Ureter (tissue), 1 donor: ENCODE data around the gene IFNAR1. TPM values are rescaled to one million over a fixed set of nuclear protein-coding genes. Genes with fewer than 3 reads are reported as not detected.
"Not testable (repeated sequence)": the region's sequence is repeated elsewhere in the genome, so short reads cannot be mapped to it uniquely, and the experiment has no call there.

Experiments
- DNase-seq: peaks from one replicate; pipeline ENCODE4 v3.0.0-alpha.2; 2020; ENCODE audit warnings: low spot score
- total RNA-seq: library from RNA; stranded (reverse); gene quantifications from one replicate; pipeline ENCODE4 v1.2.4, GENCODE V29; 2023
- donor health status: DM: yes; HTN: yes; CAD: no.

IFNAR1 gene
- total RNA-seq, 1 donor from 2014 or later: 48.7 TPM

DNA sequence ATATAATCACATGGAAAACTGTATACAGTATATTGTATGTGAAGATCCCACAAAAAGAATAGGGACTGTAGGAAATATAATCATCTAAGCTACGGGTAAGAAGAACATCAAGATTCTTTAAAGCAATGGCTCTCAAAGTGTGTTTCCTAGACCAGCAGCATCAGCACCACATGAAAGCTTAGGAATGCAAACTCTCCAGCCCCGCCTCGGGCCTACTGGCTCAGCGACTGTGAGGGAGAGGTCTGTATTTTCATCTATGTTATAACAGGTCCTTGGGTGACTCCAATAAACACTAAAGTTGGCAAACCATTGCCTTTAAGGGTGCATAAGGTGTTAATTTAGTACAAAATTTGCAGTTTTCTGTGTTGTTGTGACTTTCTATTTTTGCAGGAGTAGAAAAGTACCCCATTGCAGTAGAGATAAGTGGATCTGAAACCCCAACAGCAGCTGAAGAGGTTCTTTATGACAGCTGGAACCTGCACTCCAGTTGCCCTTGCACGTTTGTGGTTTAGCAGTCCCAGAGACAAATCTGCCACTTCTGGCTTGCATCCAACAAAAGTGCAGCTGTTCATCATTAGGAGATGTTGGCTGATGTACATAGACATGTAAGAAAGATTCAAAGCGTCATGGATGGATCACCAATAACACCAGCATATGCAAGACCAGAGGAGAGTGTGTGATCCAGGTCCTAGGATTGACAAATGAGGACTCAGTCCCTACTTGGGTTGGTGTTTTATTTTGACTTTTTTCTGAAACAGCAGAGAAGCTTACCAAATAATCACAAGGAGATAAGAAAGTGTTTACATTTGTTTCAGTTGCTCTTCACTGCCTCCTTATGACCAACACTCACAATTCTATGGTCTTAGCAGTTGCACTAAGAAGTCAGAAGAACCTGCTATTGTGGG lies 15.9 kb upstream of the IFNAR1 start:
- no peak for DNase-seq

DNA sequence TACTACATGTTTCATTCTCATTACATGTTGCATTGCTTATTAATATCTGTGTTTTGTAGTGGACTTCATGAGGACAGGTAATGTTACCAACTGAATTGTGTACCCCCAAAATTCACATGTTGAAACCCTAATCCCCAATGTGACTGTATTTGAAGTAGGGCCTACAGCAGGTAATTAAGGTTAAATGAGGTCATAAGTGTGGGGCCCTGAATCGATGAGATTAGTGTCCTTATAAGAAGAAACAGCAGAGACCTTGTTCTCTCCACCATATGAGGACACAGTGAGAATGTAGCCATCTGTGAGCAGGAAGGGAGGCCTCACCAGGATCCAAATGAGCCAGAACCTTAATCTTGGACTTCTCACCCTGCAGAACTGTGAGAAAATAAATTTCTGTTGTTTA lies 15.0 kb upstream of the IFNAR1 start:
- DNase-seq: no peak

GRCh38 chr21:33312121-33312520 lies 12.6 kb upstream of the IFNAR1 start:
- no peak for DNase-seq

DNA sequence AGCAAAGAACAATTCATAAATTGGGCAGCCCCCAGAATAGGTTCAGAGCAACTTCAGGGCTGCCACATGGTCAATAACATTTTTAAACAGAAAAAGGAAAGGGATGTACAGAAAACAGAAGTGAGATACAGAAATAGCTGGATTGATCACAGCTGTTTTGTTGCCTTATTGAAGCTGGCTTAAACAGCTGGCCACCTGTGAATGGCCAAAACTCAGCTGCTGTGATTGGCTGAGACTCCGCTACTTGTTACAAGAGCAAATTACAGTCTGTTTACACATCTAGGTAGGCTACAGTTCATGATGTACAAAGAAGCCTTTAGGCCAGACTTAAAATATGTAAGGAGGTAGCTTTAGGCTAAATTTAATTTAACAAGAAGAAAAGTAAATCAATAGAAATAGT lies 11.6 kb upstream of the IFNAR1 start:
- DNase-seq: no peak

GRCh38 chr21:33313611-33314010 lies 11.2 kb upstream of the IFNAR1 start:
- DNase-seq: no peak

GRCh38 chr21:33314111-33314510 lies 10.7 kb upstream of the IFNAR1 start:
- DNase-seq: no peak

GRCh38 chr21:33315946-33316710 lies 8.6 kb upstream of the IFNAR1 start:
- DNase-seq: no peak

DNA sequence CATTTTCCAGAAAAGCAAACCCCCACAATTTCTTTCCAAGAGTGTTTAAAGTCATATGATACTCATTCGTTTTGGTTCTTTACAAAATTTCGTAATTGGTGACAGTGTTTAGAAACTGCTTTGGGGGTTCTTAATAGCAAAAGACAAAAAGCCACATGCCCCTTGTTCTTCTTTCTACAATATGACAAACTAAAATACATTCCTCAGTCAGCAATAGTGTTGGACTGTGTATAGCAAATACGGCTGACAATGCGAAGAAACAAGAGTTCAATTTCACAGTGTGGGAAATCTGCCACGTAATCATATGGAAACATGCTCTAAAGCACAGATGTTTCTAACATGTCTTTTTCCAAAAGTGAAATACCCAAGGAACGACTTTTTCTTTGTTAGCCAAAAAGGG lies 7.6 kb upstream of the IFNAR1 start:
- no peak for DNase-seq

- DNase-seq: no peak
Observed at GRCh38 chr21:33317786-33318486, 6.8 kb upstream of the IFNAR1 start.

DNA sequence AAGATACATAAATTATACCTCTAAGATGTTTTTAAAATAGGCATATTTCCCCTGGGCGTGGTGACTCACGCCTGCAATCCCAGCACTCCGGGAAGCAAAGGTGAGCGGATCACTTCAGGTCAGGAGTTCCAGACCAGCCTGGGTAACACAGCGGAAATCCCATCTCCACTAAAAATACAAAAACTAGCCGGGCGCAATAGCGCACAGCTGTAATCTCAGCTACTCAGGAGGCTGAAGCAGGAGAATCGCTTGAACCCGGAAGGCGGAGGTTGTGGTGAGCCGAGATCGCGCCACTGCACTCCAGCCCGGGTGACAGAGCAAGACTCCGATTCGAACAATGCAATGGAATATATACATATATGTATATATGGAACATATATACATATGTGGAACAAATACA lies 3.8 kb upstream of the IFNAR1 start:
- DNase-seq: not testable (repeated sequence)

- not testable (repeated sequence) for DNase-seq
Observed at GRCh38 chr21:33323610-33324009, 1.2 kb upstream of the IFNAR1 start.

DNA sequence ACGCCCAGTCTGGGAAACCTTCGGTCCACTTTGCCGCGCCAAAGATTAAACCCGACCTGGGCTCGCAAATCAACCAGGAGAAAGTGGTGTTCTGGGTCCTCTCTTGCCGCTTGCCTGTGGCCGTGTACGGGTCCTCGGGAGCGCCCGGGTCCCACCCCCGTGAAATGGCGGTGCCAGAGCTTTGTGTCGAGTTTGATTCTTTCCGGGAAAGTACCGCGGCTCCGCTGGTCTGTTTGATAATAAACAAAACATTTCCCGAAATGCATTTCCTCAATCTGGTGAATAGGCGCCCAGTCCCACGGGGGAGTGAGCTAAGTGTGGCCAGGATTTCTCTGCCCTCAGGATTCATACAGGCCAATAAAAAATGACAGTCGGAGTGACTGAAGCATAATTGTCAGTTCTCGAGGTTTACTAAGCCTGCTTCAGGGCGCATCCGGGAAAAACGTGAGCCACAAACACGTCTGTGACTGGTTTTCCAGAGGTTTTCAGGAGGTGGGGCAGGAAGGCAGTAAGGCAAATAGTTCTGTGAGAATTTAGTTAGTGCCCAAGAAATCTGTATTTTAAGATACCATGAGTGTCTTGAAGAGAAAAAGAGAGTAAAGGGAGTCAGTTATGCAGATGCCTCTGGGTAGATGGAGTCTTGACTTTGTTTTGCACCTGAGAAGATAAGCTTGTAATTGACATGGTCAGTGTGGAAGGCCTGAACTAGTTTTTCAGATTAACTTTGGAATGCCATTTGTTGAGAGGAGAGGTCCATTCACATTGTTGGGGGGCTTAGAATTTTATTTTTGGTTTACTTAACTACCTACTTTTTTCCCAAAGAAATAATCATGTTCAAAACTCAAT lies 675 bp downstream of the IFNAR1 start:
- peak; percentile 74 for DNase-seq

DNA sequence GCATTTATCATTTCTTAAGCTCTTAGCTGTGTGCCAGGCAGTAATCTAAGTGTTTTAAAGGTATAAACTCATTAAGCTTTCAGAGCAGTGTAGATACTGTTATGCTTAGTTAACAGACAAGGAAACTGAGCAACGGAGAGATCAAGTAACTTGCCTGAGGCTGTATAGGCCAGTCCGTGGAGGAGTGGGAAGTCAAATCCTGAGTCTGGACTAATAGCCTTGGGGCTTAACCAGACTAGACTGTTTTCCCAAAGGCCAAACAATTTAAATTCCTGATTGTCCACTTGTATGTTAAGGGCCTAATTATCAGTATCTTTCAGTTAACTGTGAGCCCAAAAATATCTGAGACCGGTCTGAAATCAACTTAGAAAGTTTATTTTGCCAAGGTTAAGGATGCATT lies 2.6 kb downstream of the IFNAR1 start:
- no peak for DNase-seq

- no peak for DNase-seq
Observed at GRCh38 chr21:33327792-33328433, 3.1 kb downstream of the IFNAR1 start.

- no peak for DNase-seq
Observed at GRCh38 chr21:33330726-33331125, 6.0 kb downstream of the IFNAR1 start.

DNA sequence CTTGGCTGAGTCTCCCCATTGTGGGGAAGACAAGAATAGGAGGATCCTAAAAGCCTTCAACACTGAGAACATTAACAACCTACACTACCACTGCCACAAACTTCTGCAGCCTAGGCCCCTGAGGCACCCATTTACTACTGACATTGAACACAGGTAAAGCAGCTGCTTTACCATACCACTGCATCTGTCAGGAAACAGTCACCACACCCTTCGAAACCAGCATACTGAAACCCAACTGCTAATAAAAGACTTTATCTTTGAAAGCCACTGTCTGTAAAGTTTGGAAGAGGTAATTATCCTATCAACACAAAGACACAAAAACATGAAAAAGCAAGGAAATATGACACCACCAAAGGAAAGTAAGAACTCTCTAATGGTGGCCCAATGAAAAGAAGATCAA lies 7.4 kb downstream of the IFNAR1 start:
- no peak for DNase-seq

DNA sequence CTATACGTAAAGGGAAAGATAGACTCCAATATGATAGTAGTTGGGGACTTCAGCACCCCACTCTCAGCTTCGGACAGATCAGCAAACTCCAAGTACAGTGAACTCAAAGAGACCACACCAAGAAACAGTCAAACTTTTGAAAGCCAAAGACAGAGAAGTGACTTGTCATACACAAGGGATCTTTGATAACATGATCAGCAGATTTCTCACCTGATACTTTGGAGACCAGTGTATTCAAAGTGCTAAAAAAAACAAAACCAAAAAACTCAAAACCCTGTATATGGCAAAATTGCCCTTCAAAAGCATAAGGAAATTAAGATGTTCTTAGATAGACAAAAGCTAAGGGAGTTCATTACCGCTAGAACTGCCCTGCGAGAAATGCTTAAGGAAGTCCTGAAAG lies 9.4 kb downstream of the IFNAR1 start:
- DNase-seq: no peak

GRCh38 chr21:33334824-33335223 lies 10.1 kb downstream of the IFNAR1 start:
- DNase-seq: no peak

- DNase-seq: no peak
Observed at GRCh38 chr21:33339135-33339534, 14.4 kb downstream of the IFNAR1 start.

DNA sequence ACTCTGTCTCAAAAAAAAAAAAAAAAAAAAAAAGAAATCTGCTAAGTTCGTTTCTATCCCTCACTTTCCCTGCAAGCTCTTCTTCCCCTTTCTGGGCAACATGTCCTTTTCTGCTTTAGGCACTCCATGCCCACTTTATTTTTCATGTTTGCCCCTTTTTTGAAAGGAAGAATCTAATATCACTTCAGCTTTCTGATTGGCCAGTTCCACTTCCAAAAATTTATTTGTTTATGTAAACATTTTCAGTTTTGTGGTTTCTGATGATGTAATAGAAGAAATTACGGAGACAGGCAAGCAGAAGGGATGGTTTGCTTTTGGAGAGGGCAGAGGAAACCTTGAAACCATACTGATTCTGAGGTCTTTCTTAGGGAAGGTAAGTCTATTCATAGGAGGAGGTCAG lies 15.1 kb downstream of the IFNAR1 start:
- DNase-seq: no peak

GRCh38 chr21:33345751-33346238 lies 21.0 kb downstream of the IFNAR1 start:
- DNase-seq: no peak
